NCI-H2227 treated with DMSO at 0.1 percent for 48 hours (cell line): ENCODE measurements around the gene PRPF38B.
"Not testable (repeated sequence)": the region's sequence is repeated elsewhere in the genome, so short reads cannot be mapped to it uniquely, and the experiment has no call there.

Experiments
- DNase-seq: peaks from one replicate; lab custom pipeline; 2025; lab: John Stamatoyannopoulos, UW

The PRPF38B gene

GRCh38 chr1:108679586-108680213 is 12.4 kb upstream of the PRPF38B start:
- DNase-seq = no peak

GRCh38 chr1:108681701-108682100 is 10.4 kb upstream of the PRPF38B start:
- DNase-seq = not testable (repeated sequence)

DNA sequence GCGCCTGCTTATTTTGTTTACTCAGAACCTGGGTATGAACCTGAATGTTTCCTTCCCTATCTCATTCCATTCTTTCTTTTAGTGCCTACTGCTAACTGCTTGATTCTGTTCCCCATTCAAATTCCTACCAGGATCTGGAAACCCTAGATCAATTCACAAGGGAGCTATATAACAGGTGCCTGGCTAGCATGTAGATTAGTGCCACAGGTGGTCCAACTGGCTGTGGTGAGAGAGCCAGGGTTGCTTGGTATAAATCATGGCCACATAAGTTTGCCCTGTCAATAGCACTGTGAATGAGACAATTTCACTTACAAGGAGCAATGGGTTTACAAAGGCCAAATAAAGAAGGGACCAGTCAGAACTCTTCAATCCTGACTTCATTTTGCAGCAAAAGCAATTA is 6.6 kb upstream of the PRPF38B start:
- no peak for DNase-seq

DNA sequence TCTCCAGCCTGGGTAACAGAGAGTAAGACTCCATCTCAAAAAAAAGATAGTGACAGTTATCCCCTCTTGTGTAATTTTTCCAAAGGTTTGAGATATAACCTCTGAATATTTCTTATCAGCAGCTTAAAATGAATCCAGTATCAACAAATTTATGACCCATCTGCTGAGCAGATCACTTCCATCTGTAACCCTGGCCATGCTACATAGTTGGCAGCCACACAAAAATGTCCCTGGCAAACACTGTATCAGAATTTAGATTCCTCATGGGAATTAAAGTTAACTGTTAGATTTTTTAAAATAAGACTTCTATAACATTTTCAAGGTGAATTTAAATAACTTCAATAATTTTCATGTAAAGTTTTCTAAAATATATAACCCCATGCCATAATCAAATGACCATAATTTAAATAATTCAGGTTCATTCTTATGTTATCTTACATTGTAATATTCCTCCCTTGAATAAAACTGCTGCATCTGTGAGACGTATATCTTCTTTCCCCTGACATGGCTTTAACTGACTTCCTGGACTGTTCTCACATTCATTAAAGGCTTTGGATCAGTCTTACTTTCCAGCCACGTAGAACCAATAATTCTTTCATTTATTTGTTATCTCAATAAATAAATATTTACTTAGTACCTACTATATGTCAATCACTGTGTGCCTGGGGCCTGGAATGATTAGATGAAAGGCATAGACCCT is 5.3 kb upstream of the PRPF38B start:
- DNase-seq = no peak

GRCh38 chr1:108691128-108691941 is 775 bp upstream of the PRPF38B start:
- DNase-seq = peak; percentile 57

DNA sequence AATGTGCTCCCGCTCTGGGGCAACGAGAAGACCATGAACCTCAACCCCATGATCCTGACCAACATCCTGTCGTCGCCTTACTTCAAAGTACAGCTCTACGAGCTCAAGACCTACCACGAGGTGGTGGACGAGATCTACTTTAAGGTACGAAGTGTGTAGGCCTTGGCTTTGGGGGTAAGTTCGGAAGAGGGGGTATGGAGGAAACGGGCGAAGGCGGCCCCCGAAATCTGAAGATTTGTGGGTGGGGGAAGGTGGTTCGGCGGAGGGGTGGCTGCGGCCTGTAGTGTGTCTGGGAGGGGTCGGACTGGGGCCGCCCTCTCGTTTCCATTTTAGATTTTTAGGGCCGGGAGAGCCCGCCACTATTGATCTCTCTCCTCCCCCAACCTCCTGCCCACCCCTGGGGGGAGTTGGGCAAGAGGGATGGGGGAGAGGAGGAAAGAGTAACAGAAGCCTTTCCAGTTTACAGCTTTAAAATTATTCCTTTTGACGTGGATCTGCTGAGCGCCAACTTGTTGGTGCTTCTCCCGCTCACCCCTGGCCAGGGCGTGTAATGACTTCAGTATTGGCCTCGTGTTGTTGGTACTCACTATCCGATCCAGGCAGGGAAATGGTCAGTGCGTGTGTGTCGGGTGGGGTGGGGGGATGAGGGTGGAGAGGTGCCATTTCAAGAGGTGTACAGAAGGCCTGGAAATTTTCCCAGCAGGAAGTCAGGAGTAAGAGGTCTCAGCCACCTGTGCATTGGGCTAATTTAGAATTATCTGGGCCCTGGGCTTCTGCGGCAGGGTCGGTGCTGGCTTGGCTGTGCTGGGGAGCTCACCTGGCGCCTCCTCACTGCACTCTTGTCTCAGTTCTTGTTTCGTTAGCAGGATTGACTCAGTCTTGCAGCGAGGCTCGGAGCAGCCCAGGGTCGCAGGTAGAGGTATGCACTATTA is 880 bp downstream of the PRPF38B start:
- peak; percentile 11 for DNase-seq

DNA sequence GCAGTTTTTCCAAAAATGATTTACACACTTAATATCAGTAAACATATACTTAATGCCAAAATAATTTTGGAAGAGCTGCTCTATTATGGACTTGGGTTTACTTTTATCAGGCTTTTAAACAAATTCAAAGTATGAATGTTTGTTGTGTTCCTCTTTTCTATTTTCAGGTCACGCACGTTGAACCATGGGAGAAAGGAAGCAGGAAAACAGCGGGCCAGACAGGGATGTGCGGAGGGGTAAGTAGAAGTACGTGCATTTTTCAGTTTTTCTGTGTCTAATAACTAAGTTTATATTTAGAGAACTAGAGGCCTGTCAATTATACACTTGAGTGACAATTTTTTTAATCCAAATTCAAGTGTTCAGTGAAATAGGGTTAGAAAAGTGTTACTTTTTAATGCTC is 3.4 kb downstream of the PRPF38B start:
- DNase-seq = no peak

DNA sequence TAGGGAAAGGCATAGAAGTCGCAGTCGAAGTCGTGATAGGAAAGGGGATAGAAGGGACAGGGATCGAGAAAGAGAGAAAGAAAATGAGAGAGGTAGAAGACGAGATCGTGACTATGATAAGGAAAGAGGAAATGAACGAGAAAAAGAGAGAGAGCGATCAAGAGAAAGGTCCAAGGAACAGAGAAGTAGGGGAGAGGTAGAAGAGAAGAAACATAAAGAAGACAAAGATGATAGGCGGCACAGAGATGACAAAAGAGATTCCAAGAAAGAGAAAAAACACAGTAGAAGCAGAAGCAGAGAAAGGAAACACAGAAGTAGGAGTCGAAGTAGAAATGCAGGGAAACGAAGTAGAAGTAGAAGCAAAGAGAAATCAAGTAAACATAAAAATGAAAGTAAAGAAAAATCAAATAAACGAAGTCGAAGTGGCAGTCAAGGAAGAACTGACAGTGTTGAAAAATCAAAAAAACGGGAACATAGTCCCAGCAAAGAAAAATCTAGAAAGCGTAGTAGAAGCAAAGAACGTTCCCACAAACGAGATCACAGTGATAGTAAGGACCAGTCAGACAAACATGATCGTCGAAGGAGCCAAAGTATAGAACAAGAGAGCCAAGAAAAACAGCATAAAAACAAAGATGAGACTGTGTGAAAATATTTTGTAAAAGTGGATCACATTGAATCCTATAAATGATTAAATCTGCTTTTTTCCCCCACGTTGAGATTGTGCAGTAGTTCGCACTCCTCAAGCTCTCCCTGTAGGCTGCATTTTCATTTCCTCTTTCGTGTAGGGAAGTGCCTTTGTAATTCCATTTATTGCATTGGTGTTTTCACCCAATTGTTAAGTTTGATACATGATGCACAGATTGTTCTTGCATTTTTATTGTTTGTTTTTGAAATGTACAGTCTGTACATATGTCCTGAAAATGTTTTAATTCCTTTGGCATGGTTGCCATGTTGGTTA is 7.5 kb downstream of the PRPF38B start:
- no peak for DNase-seq

- DNase-seq = no peak
Observed at GRCh38 chr1:108701176-108701849, 9.2 kb downstream of the PRPF38B start.

DNA sequence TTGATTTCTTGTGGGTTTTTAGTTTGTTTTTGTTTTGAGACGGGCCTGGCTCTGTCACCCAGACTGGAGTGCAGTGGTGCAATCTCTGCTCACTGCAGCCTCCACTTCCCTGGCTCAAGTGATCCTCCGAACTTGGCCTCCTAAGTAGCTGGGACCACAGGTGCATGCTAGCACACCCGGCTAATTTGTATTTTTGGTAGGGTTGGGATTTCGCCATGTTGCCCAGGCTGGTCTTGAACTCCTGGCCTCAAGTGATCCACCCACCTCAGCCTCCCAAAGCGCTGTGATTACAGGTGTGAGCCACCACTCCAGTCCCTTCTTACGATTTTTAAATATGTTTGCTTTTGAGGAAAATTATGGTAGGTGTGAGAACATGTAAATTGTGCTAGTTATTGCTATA is 10.0 kb downstream of the PRPF38B start:
- DNase-seq = not testable (repeated sequence)

DNA sequence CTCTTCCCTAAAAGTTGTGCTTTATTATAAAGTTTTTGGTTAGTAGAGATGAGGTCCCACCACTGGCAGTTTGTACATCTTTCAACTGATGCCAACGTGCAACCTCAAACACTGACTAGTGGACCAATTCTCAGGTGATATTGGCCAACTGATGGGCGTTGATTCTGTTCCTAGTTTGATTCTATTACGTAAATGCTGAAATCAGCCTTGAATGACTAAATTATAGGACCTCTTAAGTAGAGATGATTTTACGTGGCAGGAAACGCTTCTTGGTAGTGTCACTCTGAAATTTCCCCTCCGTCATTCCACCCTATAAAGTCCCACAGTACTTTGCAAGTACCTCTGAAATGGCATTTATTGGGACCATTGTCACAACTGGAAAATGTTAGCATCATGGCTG is 11.8 kb downstream of the PRPF38B start:
- DNase-seq = no peak

DNA sequence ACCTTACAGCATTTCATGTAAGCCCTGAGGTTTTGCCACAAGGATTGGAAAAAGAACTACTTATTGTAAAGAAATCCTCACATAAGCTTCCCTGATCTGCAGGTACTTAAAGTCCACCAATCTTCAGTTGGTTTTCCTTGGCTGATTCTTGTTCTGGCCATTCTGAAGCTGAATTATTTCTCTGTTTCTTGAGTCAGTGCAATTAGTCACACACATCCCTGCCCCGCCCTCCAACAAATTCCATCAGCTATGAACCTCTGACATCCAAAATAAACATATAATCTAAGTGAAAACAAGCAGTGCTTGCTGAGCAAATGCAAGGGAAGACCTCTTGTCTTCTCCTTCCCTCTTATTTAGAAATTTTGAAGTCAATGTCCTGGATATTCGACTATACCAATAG is 12.4 kb downstream of the PRPF38B start:
- DNase-seq = no peak

- no peak for DNase-seq
Observed at GRCh38 chr1:108706643-108707042, 14.5 kb downstream of the PRPF38B start.

- no peak for DNase-seq
Observed at GRCh38 chr1:108708691-108709660, 16.9 kb downstream of the PRPF38B start.

DNA sequence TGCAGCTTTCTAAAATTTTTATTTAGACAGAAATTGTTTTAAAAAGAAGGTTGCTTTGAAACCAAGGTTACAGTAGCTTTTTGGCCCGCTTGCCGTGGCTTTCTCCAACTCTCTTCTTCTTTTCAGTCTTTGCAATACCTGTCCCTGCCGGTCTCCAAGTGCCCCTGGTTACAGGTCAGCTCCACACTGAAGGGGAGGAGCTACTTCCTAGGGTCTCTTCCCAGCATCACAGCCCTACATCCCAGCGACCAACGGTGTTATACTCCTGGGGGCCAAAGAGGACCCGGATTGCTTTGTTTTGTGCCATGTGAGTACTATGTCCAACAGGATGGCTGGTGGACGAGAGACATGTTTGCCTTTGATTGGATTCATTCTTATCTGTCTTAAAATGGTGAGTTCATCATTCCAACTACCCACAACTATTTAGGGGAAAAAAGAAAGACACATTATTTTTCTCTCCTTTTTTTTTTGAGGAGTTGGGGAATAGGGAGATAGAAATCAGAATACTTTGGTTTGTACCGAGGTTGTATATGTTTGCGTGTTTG is 20.6 kb downstream of the PRPF38B start, which contains the start of gene FNDC7:
Gene FNDC7, plus strand, starts transcription at position 303 of the 545 bp plus-strand sequence. Its CDS starts 26 bp downstream, at position 329.
- no peak for DNase-seq

DNA sequence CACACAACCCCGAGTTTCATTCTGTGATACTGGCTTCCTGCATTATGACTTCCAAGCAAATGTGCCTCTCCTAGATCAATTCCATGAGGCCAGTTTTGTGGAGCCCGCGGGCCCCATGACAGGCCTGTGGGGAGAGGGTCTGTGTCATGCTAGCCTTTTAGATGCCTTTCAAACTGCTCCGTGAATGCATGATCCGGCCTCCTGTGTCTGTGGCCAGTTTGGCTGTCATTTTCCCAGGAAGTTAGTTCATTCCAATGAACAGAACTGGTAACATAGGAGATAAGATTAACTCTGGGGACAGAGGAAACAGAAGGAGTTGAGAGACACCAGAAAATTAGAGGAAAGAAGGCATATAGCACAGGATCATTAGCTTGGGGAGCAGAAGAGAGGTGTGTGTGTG is 23.8 kb downstream of the PRPF38B start:
- no peak for DNase-seq

DNA sequence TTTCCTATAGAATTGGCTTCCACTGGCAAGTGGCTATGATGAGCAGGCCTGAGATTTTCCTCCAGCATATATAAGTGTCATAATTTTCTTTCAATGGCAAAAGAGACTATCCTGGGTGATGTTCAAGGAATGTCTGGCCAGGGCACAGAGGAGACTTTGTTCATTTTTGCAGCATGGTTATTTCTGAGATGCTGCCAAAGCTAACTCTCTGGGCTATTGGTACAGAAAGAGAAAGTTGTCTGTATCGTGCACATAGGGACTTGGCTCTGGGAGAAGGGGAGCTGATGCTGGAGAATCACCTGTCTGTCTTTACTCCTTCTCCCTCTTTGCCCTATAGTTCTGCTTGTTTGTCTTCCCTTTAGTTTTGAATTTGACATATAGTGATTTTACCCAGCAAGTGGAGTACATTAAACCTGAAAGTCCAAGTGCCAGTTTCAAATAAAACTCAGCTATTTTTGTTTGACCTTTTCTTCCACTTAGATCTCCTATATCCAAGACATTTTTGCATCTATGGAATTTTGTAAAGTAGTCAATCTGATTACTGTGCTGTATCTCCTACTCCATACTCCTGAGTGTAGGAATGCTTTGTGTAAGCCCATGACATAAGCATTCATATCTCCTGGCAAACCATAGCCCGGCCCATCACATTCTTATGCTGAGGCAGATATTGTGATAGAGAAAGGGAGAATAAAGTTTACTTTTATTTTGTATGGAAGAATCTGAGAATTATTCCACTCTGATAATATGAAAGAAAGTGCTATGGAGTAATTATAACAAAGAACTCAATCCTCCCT is 24.5 kb downstream of the PRPF38B start:
- DNase-seq = no peak
